B cell (primary cell): ENCODE data around the gene UTP25. TPM values are rescaled to one million over a fixed set of nuclear protein-coding genes. Genes with fewer than 3 reads are reported as not detected.

ENCODE experiments used
- ATAC-seq: fragments of 200-7000 bp; cut with Tn5 transposase; one replicate; pipeline ENCODE4 v1.10.0; 2021; ENCODE audit warnings: low read depth, mild to moderate bottlenecking, moderate number of reproducible peaks, moderate library complexity
- CTCF ChIA-PET: fragments of 350-600 bp; sonication (Branson Sonifier 250); formaldehyde crosslinking; loops from one replicate; lab custom pipeline; 2021; ENCODE audit warnings: antibody characterized with exemption, inconsistent platforms; lab: Charles Lee
- POLR2A ChIA-PET: fragments of 350-600 bp; sonication (Branson Sonifier 250); formaldehyde crosslinking; loops from one replicate; lab custom pipeline; 2021; ENCODE audit warnings: antibody characterized with exemption; lab: Charles Lee
- DNase-seq: peaks from one replicate; pipeline ENCODE4 v3.0.0; 2013
- H2AFZ ChIP-seq: 2 replicates; pipeline ENCODE4 v1.6.1; 2012; ENCODE audit warnings: mild to moderate bottlenecking, low read depth, low read length; ENCODE audit not compliant: insufficient read depth, poor library complexity, severe bottlenecking
- H3K27ac ChIP-seq, 2 donors: 1 replicate in 1 of 2; 2 replicates in 1 of 2; pipeline ENCODE4 v1.5.1; 2012 to 2013; ENCODE audit warnings: low read length in 2 of 2, mild to moderate bottlenecking in 2 of 2, moderate library complexity in 1 of 2
- H3K27me3 ChIP-seq, 4 experiments: fragments of 200-600 bp in 1 of 4; sonication (generic) in 1 of 4; replicated peaks in 1 of 4; 1 replicate in 2 of 4; 2 replicates in 2 of 4; pipeline versions ENCODE4 v1.6.1 to v1.7.0; 2013 to 2016; ENCODE audit warnings: low read length in 3 of 4, mild to moderate bottlenecking in 2 of 4, mixed read lengths in 1 of 4, moderate library complexity in 1 of 4; ENCODE audit not compliant: insufficient read depth in 4 of 4, control insufficient read depth in 3 of 4; ENCODE audit errors: control extremely low read depth in 1 of 4
- H3K36me3 ChIP-seq, 2 experiments: replicated peaks in 1 of 2; 1 replicate in 1 of 2; 2 replicates in 1 of 2; pipeline versions ENCODE4 v1.6.1 to v1.7.1; 2013; ENCODE audit warnings: low read length in 1 of 2; ENCODE audit not compliant: insufficient read depth in 2 of 2, control insufficient read depth in 1 of 2; ENCODE audit errors: control extremely low read depth in 1 of 2, extremely low read depth in 1 of 2
- H3K4me1 ChIP-seq, 2 donors: fragments of 200-600 bp in 1 of 2; sonication (generic) in 1 of 2; 1 replicate in 1 of 2; 2 replicates in 1 of 2; pipeline versions ENCODE4 v1.5.1 to v1.6.1; 2013 to 2017; ENCODE audit warnings: low read length in 2 of 2; ENCODE audit not compliant: control insufficient read depth in 2 of 2, insufficient read depth in 2 of 2
- H3K4me2 ChIP-seq: replicated peaks from 2 replicates; pipeline ENCODE3; 2012; ENCODE audit warnings: mild to moderate bottlenecking, low read depth, low read length; ENCODE audit not compliant: poor library complexity, severe bottlenecking
- H3K4me3 ChIP-seq, 5 experiments: fragments of 200-600 bp in 1 of 5; sonication (generic) in 1 of 5; 1 replicate in 3 of 5; 2 replicates in 2 of 5; pipeline versions ENCODE4 v1.5.1 to v1.7.0; 2011 to 2016; ENCODE audit warnings: low read length in 4 of 5, mild to moderate bottlenecking in 4 of 5, low read depth in 2 of 5, control low read depth in 1 of 5, moderate library complexity in 1 of 5; ENCODE audit not compliant: insufficient read depth in 1 of 5; ENCODE audit errors: control extremely low read depth in 1 of 5, extremely low read depth in 1 of 5
- H3K79me2 ChIP-seq: fragments of 200-600 bp; sonication (generic); one replicate; pipeline ENCODE4 v1.6.0; 2016; ENCODE audit warnings: low read length; ENCODE audit not compliant: control insufficient read depth, insufficient read depth
- H3K9ac ChIP-seq: fragments of 200-600 bp; sonication (generic); 2 replicates; pipeline ENCODE4 v1.6.1; 2017; ENCODE audit warnings: mild to moderate bottlenecking, low read length, moderate library complexity
- H3K9me3 ChIP-seq, 3 donors: one replicate each; pipeline versions ENCODE4 v1.6.1 to v1.7.1; 2013; ENCODE audit warnings: low read length in 2 of 3; ENCODE audit not compliant: control insufficient read depth in 2 of 3, insufficient read depth in 1 of 3; ENCODE audit errors: control extremely low read depth in 1 of 3
- H4K20me1 ChIP-seq: 2 replicates; pipeline ENCODE4 v1.6.0; 2012; ENCODE audit warnings: mild to moderate bottlenecking, low read length; ENCODE audit not compliant: insufficient read depth, control insufficient read depth, poor library complexity, severe bottlenecking
- H3K27ac Mint-ChIP-seq: one replicate; pipeline ENCODE4 v1.8.0; 2021; ENCODE audit warnings: mixed read lengths
- H3K27me3 Mint-ChIP-seq: one replicate; pipeline ENCODE4 v1.8.0; 2021; ENCODE audit warnings: mixed read lengths
- H3K4me1 Mint-ChIP-seq: one replicate; pipeline ENCODE4 v1.8.0; 2021; ENCODE audit warnings: mixed read lengths
- H3K4me3 Mint-ChIP-seq: one replicate; pipeline ENCODE4 v1.8.0; 2021; ENCODE audit warnings: mixed read lengths
- H3K9me3 Mint-ChIP-seq: one replicate; pipeline ENCODE4 v1.8.0; 2022; ENCODE audit warnings: mixed read lengths; ENCODE audit not compliant: insufficient read depth
- CTCF ChIP-seq: fragments of 200-600 bp; IDR thresholded peaks from one replicate; pipeline ENCODE4 v1.8.0; 2022; ENCODE audit warnings: antibody characterized with exemption, mild to moderate bottlenecking
- EZH2 ChIP-seq: IDR thresholded peaks from 2 replicates; pipeline ENCODE4 v1.6.1; 2012; ENCODE audit warnings: borderline replicate concordance, low read depth, mild to moderate bottlenecking, moderate library complexity, low read length; ENCODE audit not compliant: insufficient read depth, poor library complexity, severe bottlenecking
- WGBS: methylation state at CpG from one replicate; pipeline ENCODE4 v1.1.5; 2013; ENCODE audit warnings: missing lambda C conversion rate; ENCODE audit not compliant: insufficient coverage; 5-methylcytosine and 5-hydroxymethylcytosine counted together
- intact Hi-C: fragments of 100-400 bp; cut with micrococcal nuclease; formaldehyde crosslinking; loops from one replicate; pipeline ENCODE4 v1.10.0; 2022
- polyA plus RNA-seq: library from polyadenylated mRNA; depleted of rRNA; stranded (reverse); fragments of >200 nt; gene quantifications from 2 replicates; pipeline ENCODE4 v1.2.3, GENCODE V29; 2012
- total RNA-seq, 2 donors: library from RNA; stranded (reverse); fragments of 120-200 nt in 1 of 2; gene quantifications; 1 replicate in 1 of 2; 2 replicates in 1 of 2; pipeline versions ENCODE4 v1.2.3 to v1.2.4, GENCODE V29; 2013 to 2022

Gene UTP25
- total and polyA plus RNA-seq, 2 donors (not counting 1 experiment from before 2014, with no cell fraction given), result 6.2 to 16.6 TPM

GRCh38 chr1:209825591-209826434 lies 2.0 kb upstream of the UTP25 start:
- Histone ChIP-seq H3K4me1 (peaks cover 17 to 23% of the 10 kb centered on the region in 2 donors), H3K9ac (no peak overlapping the region), H3K27ac (no peak overlapping the region), H3K36me3 (peaks cover 0 to 11% of the 10 kb centered on the region in 2 experiments), H3K27me3 (peaks cover 0 to 18% (median 9%) of the 10 kb centered on the region in 4 experiments), H3K79me2 (peaks cover 25% of the 10 kb centered on the region), H3K9me3 (no peaks in the 10 kb centered on the region), H3K4me2 (no peak overlapping the region), H3K4me3 (no peak overlapping the region), H2AFZ (no peak overlapping the region), H4K20me1 (peaks cover 3% of the 10 kb centered on the region)
- no peak for DNase-seq
- WGBS, result 89% methylated on average over 3 of the region's 11 CpGs
- no peak for ATAC-seq
- no peak overlapping the region for H3K4me3 Mint-ChIP-seq
- peaks cover 27% of the 10 kb centered on the region for H3K4me1 Mint-ChIP-seq
- H3K27me3 Mint-ChIP-seq, result peaks cover 19% of the 10 kb centered on the region
- H3K9me3 Mint-ChIP-seq, result no peaks in the 10 kb centered on the region
- intact Hi-C loops, result loop anchor here (5.0 kb wide), 2 partner anchors 59 to 1431 kb away; partner anchors contain the start of gene RCOR3
- ChIA-PET POLR2A (no interaction called here), CTCF (interaction anchor here (0.6 to 3.0 kb wide), 9 partner anchors 10 to 543 kb away, joined by 3 to 11 read pairs (median 3); no protein-coding TSS in a partner anchor)
- no peak overlapping the region for H3K27ac Mint-ChIP-seq
- TF ChIP-seq CTCF, result no peak
- TF ChIP-seq EZH2, result no peak

GRCh38 chr1:209829716-209830115 lies 1.9 kb downstream of the UTP25 start:
- Histone ChIP-seq H3K4me2 (peak overlapping the region; percentile 29), H2AFZ (no peak overlapping the region), H3K27ac (peak overlapping the region in 1 of 2 donors; percentile 5), H3K79me2 (peaks cover 30% of the 10 kb centered on the region), H3K4me1 (peaks cover 15 to 23% of the 10 kb centered on the region in 2 donors), H3K9ac (no peak overlapping the region), H3K27me3 (no peaks in the 10 kb centered on the region), H4K20me1 (peaks cover 12% of the 10 kb centered on the region), H3K4me3 (no peak overlapping the region), H3K9me3 (no peaks in the 10 kb centered on the region), H3K36me3 (peaks cover 11 to 49% of the 10 kb centered on the region in 2 experiments)
- peaks cover 22% of the 10 kb centered on the region for H3K4me1 Mint-ChIP-seq
- no peaks in the 10 kb centered on the region for H3K9me3 Mint-ChIP-seq
- H3K27me3 Mint-ChIP-seq, result no peaks in the 10 kb centered on the region
- ChIA-PET POLR2A (no interaction called here), CTCF (interaction anchor here (1.4 kb wide), 1 partner anchor 10 kb away, joined by 3 read pairs; no protein-coding TSS in a partner anchor)
- WGBS, result no CpG with 5 or more reads among the region's 2 CpGs
- peak overlapping the region; percentile 77 for H3K4me3 Mint-ChIP-seq
- intact Hi-C loops, result loop anchor here (5.0 kb wide), 2 partner anchors 62 to 1428 kb away; partner anchors contain the start of gene RCOR3
- DNase-seq, result no peak
- H3K27ac Mint-ChIP-seq, result no peak overlapping the region
- TF ChIP-seq CTCF (no peak), EZH2 (no peak)
- ATAC-seq, result no peak
